Measurements from ENCODE around the gene TSPAN9. TPM values are rescaled to one million over a fixed set of nuclear protein-coding genes. Genes with fewer than 3 reads are reported as not detected.

TSPAN9 gene
- total and polyA plus RNA-seq, 2 donors, result 33.3 to 50.4 TPM

- no peak for DNase-seq (ENCODE audit: extremely low spot score)
- 88% methylated on average over 9 of the region's 9 CpGs for WGBS
- Histone ChIP-seq H3K36me3 (ENCODE audit: insufficient read depth) (no peaks in the 10 kb centered on the region), H3K4me1 (ENCODE audit: insufficient read depth) (no peaks in the 10 kb centered on the region), H3K27ac (ENCODE audit: low read depth) (no peak overlapping the region), H3K4me3 (ENCODE audit: low read depth, low read length) (no peak overlapping the region)
Observed at GRCh38 chr12:3176754-3177153, 99.6 kb downstream of the TSPAN9 start.

- WGBS, result 91% methylated on average over 18 of the region's 18 CpGs
- no peak overlapping the region for H3K27ac ChIP-seq (ENCODE audit: low read depth)
- H3K36me3 ChIP-seq (ENCODE audit: insufficient read depth), result no peaks in the 10 kb centered on the region
- no peak overlapping the region for H3K4me3 ChIP-seq (ENCODE audit: low read depth, low read length)
- DNase-seq (ENCODE audit: extremely low spot score), result no peak
- no peaks in the 10 kb centered on the region for H3K4me1 ChIP-seq (ENCODE audit: insufficient read depth)
Observed at GRCh38 chr12:3177778-3178425, 100.7 kb downstream of the TSPAN9 start.

- H3K4me1 ChIP-seq (ENCODE audit: insufficient read depth), result no peaks in the 10 kb centered on the region
- H3K4me3 ChIP-seq (ENCODE audit: low read depth, low read length), result no peak overlapping the region
- no peak overlapping the region for H3K27ac ChIP-seq (ENCODE audit: low read depth)
- 92% methylated on average over 12 of the region's 12 CpGs for WGBS
- DNase-seq (ENCODE audit: extremely low spot score), result no peak
- H3K36me3 ChIP-seq (ENCODE audit: insufficient read depth), result no peaks in the 10 kb centered on the region
Observed at GRCh38 chr12:3178671-3179313, 101.6 kb downstream of the TSPAN9 start.

GRCh38 chr12:3179731-3180130 is 102.6 kb downstream of the TSPAN9 start:
- H3K4me3 ChIP-seq (ENCODE audit: low read depth, low read length), result no peak overlapping the region

GRCh38 chr12:3182426-3182825 is 105.2 kb downstream of the TSPAN9 start:
- Histone ChIP-seq H3K27ac (ENCODE audit: low read depth) (no peak overlapping the region), H3K4me1 (ENCODE audit: insufficient read depth) (no peaks in the 10 kb centered on the region), H3K36me3 (ENCODE audit: insufficient read depth) (no peaks in the 10 kb centered on the region), H3K4me3 (ENCODE audit: low read depth, low read length) (no peak overlapping the region)
- no peak for DNase-seq (ENCODE audit: extremely low spot score)
- WGBS, result 85% methylated on average over 5 of the region's 5 CpGs

More at GRCh38 chr12:3179731-3180130, 102.6 kb downstream of the TSPAN9 start:
- no peak overlapping the region for H3K27ac ChIP-seq (ENCODE audit: low read depth)
- H3K36me3 ChIP-seq (ENCODE audit: insufficient read depth), result no peaks in the 10 kb centered on the region
- DNase-seq (ENCODE audit: extremely low spot score), result no peak
- no peaks in the 10 kb centered on the region for H3K4me1 ChIP-seq (ENCODE audit: insufficient read depth)
- 86% methylated on average over 12 of the region's 12 CpGs for WGBS

- H3K4me1 ChIP-seq (ENCODE audit: insufficient read depth), result no peaks in the 10 kb centered on the region
- no peaks in the 10 kb centered on the region for H3K36me3 ChIP-seq (ENCODE audit: insufficient read depth)
- no peak overlapping the region for H3K27ac ChIP-seq (ENCODE audit: low read depth)
- 91% methylated on average over 12 of the region's 12 CpGs for WGBS
- no peak overlapping the region for H3K4me3 ChIP-seq (ENCODE audit: low read depth, low read length)
- no peak for DNase-seq (ENCODE audit: extremely low spot score)
Observed at GRCh38 chr12:3184485-3184884, 107.3 kb downstream of the TSPAN9 start.

GRCh38 chr12:3185260-3185870 is 108.2 kb downstream of the TSPAN9 start:
- Histone ChIP-seq H3K36me3 (ENCODE audit: insufficient read depth) (no peaks in the 10 kb centered on the region), H3K27ac (ENCODE audit: low read depth) (no peak overlapping the region), H3K4me3 (ENCODE audit: low read depth, low read length) (no peak overlapping the region), H3K4me1 (ENCODE audit: insufficient read depth) (no peaks in the 10 kb centered on the region)
- DNase-seq (ENCODE audit: extremely low spot score), result no peak
- WGBS, result 90% methylated on average over 11 of the region's 11 CpGs

- no peaks in the 10 kb centered on the region for H3K4me1 ChIP-seq (ENCODE audit: insufficient read depth)
- no peak for DNase-seq (ENCODE audit: extremely low spot score)
- 78% methylated on average over 6 of the region's 6 CpGs for WGBS
- H3K4me3 ChIP-seq (ENCODE audit: low read depth, low read length), result no peak overlapping the region
- no peak overlapping the region for H3K27ac ChIP-seq (ENCODE audit: low read depth)
- H3K36me3 ChIP-seq (ENCODE audit: insufficient read depth), result no peaks in the 10 kb centered on the region
Observed at GRCh38 chr12:3186546-3187215, 109.5 kb downstream of the TSPAN9 start.

GRCh38 chr12:3187846-3188770 is 110.9 kb downstream of the TSPAN9 start:
- H3K27ac ChIP-seq (ENCODE audit: low read depth), result no peak overlapping the region
- 89% methylated on average over 17 of the region's 17 CpGs for WGBS
- H3K36me3 ChIP-seq (ENCODE audit: insufficient read depth), result no peaks in the 10 kb centered on the region
- H3K4me3 ChIP-seq (ENCODE audit: low read depth, low read length), result no peak overlapping the region
- no peaks in the 10 kb centered on the region for H3K4me1 ChIP-seq (ENCODE audit: insufficient read depth)
- no peak for DNase-seq (ENCODE audit: extremely low spot score)

GRCh38 chr12:3189282-3189681 is 112.1 kb downstream of the TSPAN9 start:
- Histone ChIP-seq H3K27ac (ENCODE audit: low read depth) (no peak overlapping the region), H3K4me3 (ENCODE audit: low read depth, low read length) (no peak overlapping the region), H3K4me1 (ENCODE audit: insufficient read depth) (no peaks in the 10 kb centered on the region), H3K36me3 (ENCODE audit: insufficient read depth) (no peaks in the 10 kb centered on the region)
- 53% methylated on average over 2 of the region's 2 CpGs for WGBS
- no peak for DNase-seq (ENCODE audit: extremely low spot score)

- no peak for DNase-seq (ENCODE audit: extremely low spot score)
- H3K27ac ChIP-seq (ENCODE audit: low read depth), result no peak overlapping the region
- H3K36me3 ChIP-seq (ENCODE audit: insufficient read depth), result no peaks in the 10 kb centered on the region
- no peaks in the 10 kb centered on the region for H3K4me1 ChIP-seq (ENCODE audit: insufficient read depth)
- WGBS, result 67% methylated on average over 9 of the region's 9 CpGs
- no peak overlapping the region for H3K4me3 ChIP-seq (ENCODE audit: low read depth, low read length)
Observed at GRCh38 chr12:3190101-3190500, 112.9 kb downstream of the TSPAN9 start.

GRCh38 chr12:3191450-3191849 is 114.3 kb downstream of the TSPAN9 start:
- Histone ChIP-seq H3K4me1 (ENCODE audit: insufficient read depth) (no peaks in the 10 kb centered on the region), H3K36me3 (ENCODE audit: insufficient read depth) (no peaks in the 10 kb centered on the region), H3K4me3 (ENCODE audit: low read depth, low read length) (no peak overlapping the region), H3K27ac (ENCODE audit: low read depth) (no peak overlapping the region)
- DNase-seq (ENCODE audit: extremely low spot score), result no peak
- 92% methylated on average over 2 of the region's 2 CpGs for WGBS

GRCh38 chr12:3192221-3192620 is 115.0 kb downstream of the TSPAN9 start:
- WGBS, result 94% methylated on average over 10 of the region's 10 CpGs
- no peak for DNase-seq (ENCODE audit: extremely low spot score)
- H3K4me3 ChIP-seq (ENCODE audit: low read depth, low read length), result no peak overlapping the region
- no peaks in the 10 kb centered on the region for H3K36me3 ChIP-seq (ENCODE audit: insufficient read depth)
- H3K4me1 ChIP-seq (ENCODE audit: insufficient read depth), result no peaks in the 10 kb centered on the region
- no peak overlapping the region for H3K27ac ChIP-seq (ENCODE audit: low read depth)

All from urinary bladder (tissue), 4 donors.